MCF 10A (cell line): ENCODE results near the gene PTPRT. TPM values are rescaled to one million over a fixed set of nuclear protein-coding genes. Genes with fewer than 3 reads are reported as not detected.

Experiments used
- BruUV-seq: library from RNA; stranded (reverse); fragments of 400-500 nt; replicated peaks from 2 replicates; lab custom pipeline; 2021; lab: Mats Ljungman, UMichigan
- CTCF ChIA-PET: fragments of 300-600 bp; sonication (Branson Sonifier 250); formaldehyde crosslinking; extraction: SDS; loops from one replicate; lab custom pipeline; 2021; ENCODE audit warnings: antibody characterized with exemption, inconsistent platforms; lab: Yijun Ruan, JAX
- POLR2A ChIA-PET: fragments of 300-600, 350-650 bp; sonication (Branson Sonifier 250); formaldehyde crosslinking; extraction: SDS; loops from one replicate; lab custom pipeline; 2020; ENCODE audit warnings: antibody characterized with exemption, inconsistent platforms; lab: Yijun Ruan, JAX
- DNase-seq: peaks from one replicate; pipeline ENCODE4 v3.0.0-alpha.2; 2018; ENCODE audit not compliant: unreplicated experiment
- H3K27ac Mint-ChIP-seq: one replicate; pipeline ENCODE4 v1.8.0; 2022; ENCODE audit warnings: mild to moderate bottlenecking, low read depth, mixed read lengths; ENCODE audit not compliant: unreplicated experiment
- H3K27me3 Mint-ChIP-seq: one replicate; pipeline ENCODE4 v1.8.0; 2022; ENCODE audit warnings: mixed read lengths; ENCODE audit not compliant: insufficient read depth, unreplicated experiment
- H3K36me3 Mint-ChIP-seq: one replicate; pipeline ENCODE4 v1.8.0; 2022; ENCODE audit warnings: mild to moderate bottlenecking, moderate library complexity, mixed read lengths; ENCODE audit not compliant: insufficient read depth, unreplicated experiment
- H3K4me1 Mint-ChIP-seq: one replicate; pipeline ENCODE4 v1.8.0; 2022; ENCODE audit warnings: mixed read lengths; ENCODE audit not compliant: insufficient read depth, unreplicated experiment
- H3K4me3 Mint-ChIP-seq: one replicate; pipeline ENCODE4 v1.8.0; 2022; ENCODE audit warnings: mild to moderate bottlenecking, moderate library complexity, mixed read lengths; ENCODE audit not compliant: unreplicated experiment
- H3K9me3 Mint-ChIP-seq: one replicate; pipeline ENCODE4 v1.8.0; 2022; ENCODE audit warnings: mixed read lengths; ENCODE audit not compliant: unreplicated experiment
- CTCF ChIP-seq: fragments of 200-600 bp; IDR thresholded peaks from one replicate; pipeline ENCODE4 v1.8.0; 2022; ENCODE audit warnings: antibody characterized with exemption, mild to moderate bottlenecking; ENCODE audit not compliant: unreplicated experiment
- intact Hi-C: fragments of 100-400 bp; cut with micrococcal nuclease; formaldehyde crosslinking; loops from 2 replicates; pipeline ENCODE4 v1.14.1; 2022
- total RNA-seq: library from RNA; stranded (reverse); gene quantifications from 2 replicates; pipeline ENCODE4 v1.2.3, GENCODE V29; 2022

PTPRT gene
- total RNA-seq, 1 experiment from 2014 or later: not detected

- peaks cover 39% of the 10 kb centered on the region for H3K9me3 Mint-ChIP-seq
- no peak for TF ChIP-seq CTCF
- intact Hi-C loops: no loop called here
- peaks cover 7% of the 10 kb centered on the region for H3K36me3 Mint-ChIP-seq
- H3K4me3 Mint-ChIP-seq: no peak overlapping the region
- no peaks in the 10 kb centered on the region for H3K4me1 Mint-ChIP-seq
- ChIA-PET POLR2A (no interaction called here), CTCF (interaction anchor here (0.7 kb wide), 1 partner anchor 1034 kb away, joined by 3 read pairs; no protein-coding TSS in a partner anchor)
- BruUV-seq: no TSS peak
- H3K27ac Mint-ChIP-seq: no peak overlapping the region
- DNase-seq: no peak
- no peaks in the 10 kb centered on the region for H3K27me3 Mint-ChIP-seq
These were observed 1091.3 kb downstream of the PTPRT start for GRCh38 chr20:42098418-42098817.

- no TSS peak for BruUV-seq
- Mint-ChIP-seq H3K27ac (no peak overlapping the region), H3K36me3 (peaks cover 7% of the 10 kb centered on the region), H3K27me3 (no peaks in the 10 kb centered on the region), H3K4me1 (no peaks in the 10 kb centered on the region), H3K9me3 (peaks cover 39% of the 10 kb centered on the region), H3K4me3 (no peak overlapping the region)
- intact Hi-C loops: no loop called here
- ChIA-PET POLR2A (no interaction called here), CTCF (interaction anchor here (0.7 kb wide), 1 partner anchor 400 kb away, joined by 4 read pairs; no protein-coding TSS in a partner anchor)
- no peak for DNase-seq
- no peak for TF ChIP-seq CTCF
These were observed 1092.0 kb downstream of the PTPRT start for GRCh38 chr20:42097741-42098140.

GRCh38 chr20:42095221-42095620 lies 1094.5 kb downstream of the PTPRT start:
- no peaks in the 10 kb centered on the region for H3K36me3 Mint-ChIP-seq
- ChIA-PET POLR2A (no interaction called here), CTCF (no interaction called here)
- H3K4me3 Mint-ChIP-seq: no peak overlapping the region
- intact Hi-C loops: no loop called here
- no peaks in the 10 kb centered on the region for H3K27me3 Mint-ChIP-seq
- no peaks in the 10 kb centered on the region for H3K4me1 Mint-ChIP-seq
- peaks cover 40% of the 10 kb centered on the region for H3K9me3 Mint-ChIP-seq
- H3K27ac Mint-ChIP-seq: no peak overlapping the region
- no peak for TF ChIP-seq CTCF
- BruUV-seq: no TSS peak
- no peak for DNase-seq

- POLR2A ChIA-PET: no interaction called here
- CTCF ChIA-PET: interaction anchor here (0.7 kb wide), 1 partner anchor 946 kb away, joined by 3 read pairs; no protein-coding TSS in a partner anchor
- Mint-ChIP-seq H3K27me3 (no peaks in the 10 kb centered on the region), H3K4me3 (no peak overlapping the region), H3K4me1 (no peaks in the 10 kb centered on the region), H3K27ac (no peak overlapping the region), H3K9me3 (peaks cover 45% of the 10 kb centered on the region), H3K36me3 (no peaks in the 10 kb centered on the region)
- no peak for TF ChIP-seq CTCF
- no peak for DNase-seq
- intact Hi-C loops: no loop called here
- BruUV-seq: no TSS peak
These were observed 1095.9 kb downstream of the PTPRT start for GRCh38 chr20:42093542-42094440.
